A549 (cell line): ENCODE measurements around the gene RND2. TPM values are rescaled to one million over a fixed set of nuclear protein-coding genes. Genes with fewer than 3 reads are reported as not detected.
A peak's percentile ranks its signal among the peaks of the same experiment; 100 is the strongest.

Experiments
- ATAC-seq, 2 experiments: fragments of 200-7000 bp in 1 of 2; fragments of >200 bp in 1 of 2; cut with Nextera tagmentation in 1 of 2; cut with Tn5 transposase in 1 of 2; 3 replicates each; pipeline versions ENCODE4 v1.8.0 to v1.9.1; 2018 to 2020; ENCODE audit warnings: mild to moderate bottlenecking in 1 of 2, moderate library complexity in 1 of 2
- CTCF ChIA-PET: fragments of 300-600 bp; sonication (Branson Sonifier 250); formaldehyde crosslinking; extraction: SDS; loops from one replicate; lab custom pipeline; 2021; ENCODE audit warnings: antibody characterized with exemption, inconsistent platforms; lab: Yijun Ruan, JAX
- POLR2A ChIA-PET: fragments of 350-600 bp; formaldehyde crosslinking; extraction: SDS; loops from one replicate; lab custom pipeline; 2021; ENCODE audit warnings: antibody characterized with exemption, inconsistent platforms; lab: Yijun Ruan, JAX
- DNase-seq, 2 experiments: peaks; one replicate each; pipeline versions ENCODE4 v3.0.0 to v3.0.0-alpha.2; 2011 to 2016; ENCODE audit warnings: low read depth in 1 of 2, low spot score in 1 of 2
- FAIRE-seq: peaks from 2 replicates; lab custom pipeline; 2011; peaks lifted over from hg19 to GRCh38; lab: Jason Lieb, UNC
- H3K27ac ChIP-seq, 2 experiments: fragments of >200 bp; sonication (Bioruptor Twin); formaldehyde crosslinking; 3 replicates each; pipeline ENCODE4 v1.5.1; 2016 to 2017
- H3K4me1 ChIP-seq: fragments of >200 bp; sonication (Bioruptor Twin); formaldehyde crosslinking; 3 replicates; pipeline ENCODE4 v1.6.1; 2016
- H3K4me2 ChIP-seq: fragments of >200 bp; sonication (Bioruptor Twin); formaldehyde crosslinking; 3 replicates; pipeline ENCODE4 v1.6.1; 2016
- H3K4me3 ChIP-seq: fragments of >200 bp; sonication (Bioruptor Twin); formaldehyde crosslinking; 3 replicates; pipeline ENCODE4 v1.5.1; 2016
- H3K9me3 ChIP-seq: fragments of >200 bp; sonication (Bioruptor Twin); formaldehyde crosslinking; 3 replicates; pipeline ENCODE4 v1.6.1; 2016
- CBX8 ChIP-seq: fragments of 200-600 bp; sonication (generic); IDR thresholded peaks from 2 replicates; pipeline ENCODE4 v1.6.1; 2016
- FOSL2 ChIP-seq, 2 experiments: fragments of 450-650 bp in 1 of 2; fragments of >200 bp in 1 of 2; sonication (Bioruptor Twin) in 1 of 2; formaldehyde crosslinking; IDR thresholded peaks; 2 replicates each; pipeline versions ENCODE4 v1.5.0 to v1.6.1; 2016 to 2020; ENCODE audit warnings: mild to moderate bottlenecking in 1 of 2, moderate library complexity in 1 of 2
- FOXS1 ChIP-seq: fragments of 250-450 bp; sonication (Bioruptor Pico); IDR thresholded peaks from 2 replicates; pipeline ENCODE4 v1.5.0; 2020; ENCODE audit warnings: mild to moderate bottlenecking, moderate library complexity
- HEYL ChIP-seq: fragments of 250-450 bp; sonication (Bioruptor Pico); IDR thresholded peaks from 2 replicates; pipeline ENCODE4 v1.8.0; 2021; ENCODE audit warnings: mild to moderate bottlenecking, moderate library complexity
- HOXB5 ChIP-seq: fragments of 250-450 bp; sonication (Bioruptor Pico); IDR thresholded peaks from 2 replicates; pipeline ENCODE4 v1.5.0; 2020; ENCODE audit warnings: mild to moderate bottlenecking, moderate library complexity
- KDM5A ChIP-seq: fragments of 200-600 bp; sonication (generic); IDR thresholded peaks from 2 replicates; pipeline ENCODE4 v1.6.1; 2016; ENCODE audit warnings: antibody characterized with exemption, mild to moderate bottlenecking
- MYC ChIP-seq: IDR thresholded peaks from 2 replicates; pipeline ENCODE4 v1.6.1; 2012; ENCODE audit warnings: mild to moderate bottlenecking, inconsistent platforms, low read length, improper control_type of control experiment, borderline replicate concordance
- NFE2L2 ChIP-seq: fragments of 150-350 bp; conservative IDR thresholded peaks from 2 replicates; pipeline ENCODE4 v1.6.1; 2014; ENCODE audit warnings: low read length
- PHF8 ChIP-seq: fragments of 200-600 bp; sonication (generic); IDR thresholded peaks from 2 replicates; pipeline ENCODE4 v1.6.1; 2016; ENCODE audit warnings: low read depth, mild to moderate bottlenecking, antibody characterized with exemption, moderate library complexity, borderline replicate concordance
- RNF2 ChIP-seq: fragments of 200-600 bp; sonication (generic); IDR thresholded peaks from 2 replicates; pipeline ENCODE4 v1.6.1; 2016; ENCODE audit warnings: low read depth, mild to moderate bottlenecking, antibody characterized with exemption, moderate library complexity, borderline replicate concordance
- ZNF302 ChIP-seq: fragments of 250-450 bp; sonication (Bioruptor Pico); IDR thresholded peaks from 2 replicates; pipeline ENCODE4 v1.9.0; 2021; ENCODE audit warnings: inconsistent platforms, mild to moderate bottlenecking, moderate library complexity
- ZSCAN20 ChIP-seq: fragments of 250-450 bp; sonication (Bioruptor Pico); IDR thresholded peaks from 2 replicates; pipeline ENCODE4 v1.8.0; 2022; ENCODE audit warnings: mild to moderate bottlenecking, moderate library complexity
- WGBS: methylation state at CpG from one replicate; pipeline ENCODE4 v1.1.6; 2017; ENCODE audit errors: missing lambda C conversion rate; 5-methylcytosine and 5-hydroxymethylcytosine counted together
- polyA plus RNA-seq, 4 experiments: library from polyadenylated mRNA; depleted of rRNA in 3 of 4; stranded (reverse); fragments of >200 nt; fragmentation: RNase III in 1 of 4; extraction: RNeasy Plus Mini Kit Qiagen cat#74134 plus additional on column Dnase treatment in 1 of 4; gene quantifications; 2 replicates in 3 of 4; 3 replicates in 1 of 4; pipeline ENCODE4 v1.2.3, GENCODE V29; 2011 to 2017
- TF ChIP-seq, protein P1 (sequence below): fragments of >200 bp; sonication (Bioruptor Twin); formaldehyde crosslinking; IDR thresholded peaks from 3 replicates; pipeline ENCODE4 v1.5.1; 2016
- TF ChIP-seq, protein P2 (sequence below): fragments of 250-450 bp; sonication (Bioruptor Pico); IDR thresholded peaks from 2 replicates; pipeline ENCODE4 v1.5.0; 2021; ENCODE audit warnings: mild to moderate bottlenecking, moderate library complexity, borderline replicate concordance
- TF ChIP-seq, protein P3 (sequence below): fragments of 200-600 bp; sonication (generic); IDR thresholded peaks from 2 replicates; pipeline ENCODE4 v1.6.1; 2016; ENCODE audit warnings: antibody characterized with exemption, mild to moderate bottlenecking, moderate library complexity
- TF ChIP-seq, protein P4 (sequence below): IDR thresholded peaks from 2 replicates; pipeline ENCODE4 v1.6.1; 2012

Gene RND2
- polyA plus RNA-seq, 2 of the 4 experiments (the other 2 are of a cell fraction) = 0.19 to 0.28 TPM

DNA sequence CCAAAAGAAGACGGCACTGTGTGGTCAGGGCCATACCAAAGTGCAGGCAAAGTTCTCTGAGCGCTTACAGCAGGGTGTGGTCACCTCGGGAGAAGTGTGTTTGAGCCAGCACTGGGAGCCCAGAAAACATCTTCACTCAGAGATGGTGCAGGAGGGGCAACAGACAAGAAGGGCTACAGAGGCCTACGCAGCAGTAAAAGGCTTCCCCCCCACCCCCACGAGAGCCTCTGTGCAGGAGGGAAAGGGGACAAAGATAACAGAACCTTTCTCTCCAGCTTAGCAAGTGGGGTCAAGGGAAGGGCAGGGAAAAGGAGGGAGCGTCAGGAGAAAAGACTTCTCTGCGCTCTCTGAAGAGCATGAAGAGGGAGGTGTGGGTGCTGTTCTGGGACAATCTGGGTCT is 5.6 kb upstream of the RND2 start:
- DNase-seq = no peak
- no peak for FAIRE-seq
- no peak for ATAC-seq
- 44% methylated on average over 7 of the region's 7 CpGs for WGBS
- POLR2A ChIA-PET = interaction anchor here (6.0 kb wide), 1 partner anchor 21 kb away, joined by 40 read pairs; the partner anchor contains the start of gene RPL27
- H3K9me3 ChIP-seq = no peaks in the 10 kb centered on the region
- H3K4me1 ChIP-seq = peaks cover 29% of the 10 kb centered on the region
- H3K4me3 ChIP-seq = no peak overlapping the region
- peak overlapping the region; percentile 6 to 92; a peak in 4 of 6 replicates for H3K27ac ChIP-seq
- CTCF ChIA-PET = interaction anchor here (0.8 to 3.1 kb wide), 3 partner anchors 9 to 21 kb away, joined by 3 to 11 read pairs (median 3); partner anchors contain the start of gene RPL27
- no peak for TF ChIP-seq CBX8
- TF ChIP-seq, protein P1, sequence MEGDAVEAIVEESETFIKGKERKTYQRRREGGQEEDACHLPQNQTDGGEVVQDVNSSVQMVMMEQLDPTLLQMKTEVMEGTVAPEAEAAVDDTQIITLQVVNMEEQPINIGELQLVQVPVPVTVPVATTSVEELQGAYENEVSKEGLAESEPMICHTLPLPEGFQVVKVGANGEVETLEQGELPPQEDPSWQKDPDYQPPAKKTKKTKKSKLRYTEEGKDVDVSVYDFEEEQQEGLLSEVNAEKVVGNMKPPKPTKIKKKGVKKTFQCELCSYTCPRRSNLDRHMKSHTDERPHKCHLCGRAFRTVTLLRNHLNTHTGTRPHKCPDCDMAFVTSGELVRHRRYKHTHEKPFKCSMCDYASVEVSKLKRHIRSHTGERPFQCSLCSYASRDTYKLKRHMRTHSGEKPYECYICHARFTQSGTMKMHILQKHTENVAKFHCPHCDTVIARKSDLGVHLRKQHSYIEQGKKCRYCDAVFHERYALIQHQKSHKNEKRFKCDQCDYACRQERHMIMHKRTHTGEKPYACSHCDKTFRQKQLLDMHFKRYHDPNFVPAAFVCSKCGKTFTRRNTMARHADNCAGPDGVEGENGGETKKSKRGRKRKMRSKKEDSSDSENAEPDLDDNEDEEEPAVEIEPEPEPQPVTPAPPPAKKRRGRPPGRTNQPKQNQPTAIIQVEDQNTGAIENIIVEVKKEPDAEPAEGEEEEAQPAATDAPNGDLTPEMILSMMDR = no peak
- peak overlapping the region; percentile 98 for H3K4me2 ChIP-seq

DNA sequence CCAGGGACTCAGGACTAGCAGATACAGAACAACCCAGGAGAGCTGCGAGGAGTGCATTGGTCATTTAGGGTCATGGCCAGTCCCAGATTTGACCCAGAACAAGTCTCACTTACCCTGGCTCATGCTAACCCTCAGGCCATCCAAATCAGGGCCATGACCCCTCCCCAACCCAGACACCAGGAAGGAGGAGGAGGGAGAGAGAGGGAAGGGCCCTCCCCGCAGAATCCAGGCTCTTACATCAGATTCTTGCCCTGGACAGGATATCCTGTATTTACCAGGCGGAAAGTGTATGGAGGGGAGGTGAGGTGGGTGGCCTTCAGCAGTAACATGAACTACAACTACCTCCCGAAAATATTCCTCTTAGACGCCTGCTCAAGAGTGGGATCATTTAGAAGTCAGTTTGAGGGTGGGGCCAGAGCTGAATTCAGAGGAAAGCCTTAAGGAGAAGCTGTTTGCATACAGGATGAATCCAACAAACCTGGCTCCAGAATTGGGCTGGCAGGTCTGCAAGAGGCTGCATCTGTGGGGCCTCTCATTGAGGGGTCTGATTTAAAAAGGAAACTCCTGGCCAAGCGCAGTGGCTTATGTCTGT is 4.9 kb upstream of the RND2 start:
- ATAC-seq (no peak), FAIRE-seq (no peak), DNase-seq (no peak)
- no peak overlapping the region for H3K4me3 ChIP-seq
- H3K27ac ChIP-seq = peak overlapping the region; percentile 6 to 92; a peak in 4 of 6 replicates
- WGBS = 78% methylated on average over 5 of the region's 6 CpGs
- peaks cover 29% of the 10 kb centered on the region for H3K4me1 ChIP-seq
- CTCF ChIA-PET = interaction anchor here (1.0 to 3.1 kb wide), 4 partner anchors 7 to 22 kb away, joined by 3 to 11 read pairs (median 7); partner anchors contain the start of gene RPL27
- TF ChIP-seq NFE2L2 = no peak
- POLR2A ChIA-PET = interaction anchor here (1.1 to 6.0 kb wide), 3 partner anchors 13 to 296 kb away, joined by 3 to 40 read pairs (median 14); partner anchors contain the start of genes IFI35 and RPL27
- peak overlapping the region; percentile 98 for H3K4me2 ChIP-seq
- no peaks in the 10 kb centered on the region for H3K9me3 ChIP-seq

DNA sequence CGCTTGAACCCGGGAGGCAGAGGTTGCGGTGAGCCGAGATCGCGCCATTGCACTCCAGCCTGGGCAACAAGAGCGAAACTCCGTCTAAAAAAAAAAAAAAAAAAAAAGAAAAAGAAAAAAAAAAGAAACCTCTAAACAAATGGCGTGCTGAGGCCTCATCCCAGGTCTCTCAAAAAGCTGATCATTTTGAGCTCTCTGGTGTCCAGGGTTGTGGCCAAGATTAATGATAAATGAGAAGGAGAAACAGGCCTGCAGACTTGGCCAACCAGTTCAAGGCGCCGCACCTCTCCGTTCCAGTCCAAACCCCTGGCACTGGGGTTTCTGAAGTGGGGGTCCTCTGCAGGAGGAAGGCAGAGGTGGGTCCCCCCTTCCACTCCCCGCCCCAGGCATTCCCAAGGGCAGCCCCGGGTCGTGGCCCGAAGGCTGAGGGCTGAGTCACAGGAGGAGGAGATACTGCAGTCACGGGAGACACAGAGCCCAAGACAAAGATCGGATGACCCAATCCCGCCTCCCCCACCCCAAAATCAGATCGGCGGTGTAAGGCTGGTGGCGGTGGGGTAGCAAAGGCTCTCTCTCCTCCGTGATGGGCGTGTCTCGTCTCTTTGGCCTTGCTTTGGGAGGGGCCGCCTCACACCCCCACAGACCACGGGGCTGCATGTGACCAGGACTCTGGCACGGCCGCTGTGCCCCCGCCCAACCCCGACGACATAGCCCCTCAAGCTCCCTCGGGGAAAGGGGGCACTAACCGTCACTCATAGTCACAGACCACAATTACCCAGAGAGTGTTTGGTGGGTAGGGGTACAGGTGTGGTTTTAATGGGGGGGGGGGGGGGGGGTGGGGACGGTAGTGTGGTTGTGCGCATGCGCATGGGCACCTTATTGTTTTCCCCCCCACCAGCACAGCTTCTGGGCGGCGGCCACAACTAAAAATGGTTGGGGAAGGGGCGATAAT is 4.0 kb upstream of the RND2 start:
- Histone ChIP-seq H3K9me3 (no peaks in the 10 kb centered on the region), H3K4me2 (peak overlapping the region; percentile 98), H3K27ac (peak overlapping the region; percentile 91 to 92), H3K4me3 (peak overlapping the region; percentile 69), H3K4me1 (peaks cover 29% of the 10 kb centered on the region)
- FAIRE-seq (no peak), DNase-seq (peak; percentile 70 to 89), ATAC-seq (peak; percentile 49 to 58)
- POLR2A ChIA-PET = interaction anchor here (0.8 to 6.0 kb wide), 5 partner anchors 14 to 311 kb away, joined by 3 to 40 read pairs (median 7); partner anchors contain the start of genes IFI35 and RPL27
- CTCF ChIA-PET = interaction anchor here (0.6 to 3.1 kb wide), 7 partner anchors 8 to 551 kb away, joined by 3 to 11 read pairs (median 7); partner anchors contain the start of gene RPL27
- WGBS = 24% methylated on average over 39 of the region's 40 CpGs
- TF ChIP-seq RNF2 (no peak), HOXB5 (CRISPR knock-in tag) (0 out of 2 replicates have a peak, but pooled peaks have one; percentile 48), ZSCAN20 (CRISPR knock-in tag) (no peak), HEYL (CRISPR knock-in tag) (no peak), PHF8 (no peak), ZNF302 (CRISPR knock-in tag) (no peak), MYC (no peak), KDM5A (no peak), FOSL2 (IDR thresholded peaks at IDR 0.05) (no peak), FOSL2 (CRISPR knock-in tag; IDR thresholded peaks at IDR 0.05) (peak; percentile 81), FOXS1 (no peak)
- TF ChIP-seq, protein P1 = no peak
- TF ChIP-seq, protein P2, sequence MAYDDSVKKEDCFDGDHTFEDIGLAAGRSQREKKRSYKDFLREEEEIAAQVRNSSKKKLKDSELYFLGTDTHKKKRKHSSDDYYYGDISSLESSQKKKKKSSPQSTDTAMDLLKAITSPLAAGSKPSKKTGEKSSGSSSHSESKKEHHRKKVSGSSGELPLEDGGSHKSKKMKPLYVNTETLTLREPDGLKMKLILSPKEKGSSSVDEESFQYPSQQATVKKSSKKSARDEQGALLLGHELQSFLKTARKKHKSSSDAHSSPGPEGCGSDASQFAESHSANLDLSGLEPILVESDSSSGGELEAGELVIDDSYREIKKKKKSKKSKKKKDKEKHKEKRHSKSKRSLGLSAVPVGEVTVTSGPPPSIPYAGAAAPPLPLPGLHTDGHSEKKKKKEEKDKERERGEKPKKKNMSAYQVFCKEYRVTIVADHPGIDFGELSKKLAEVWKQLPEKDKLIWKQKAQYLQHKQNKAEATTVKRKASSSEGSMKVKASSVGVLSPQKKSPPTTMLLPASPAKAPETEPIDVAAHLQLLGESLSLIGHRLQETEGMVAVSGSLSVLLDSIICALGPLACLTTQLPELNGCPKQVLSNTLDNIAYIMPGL (CRISPR knock-in tag) = no peak
- TF ChIP-seq, protein P3, sequence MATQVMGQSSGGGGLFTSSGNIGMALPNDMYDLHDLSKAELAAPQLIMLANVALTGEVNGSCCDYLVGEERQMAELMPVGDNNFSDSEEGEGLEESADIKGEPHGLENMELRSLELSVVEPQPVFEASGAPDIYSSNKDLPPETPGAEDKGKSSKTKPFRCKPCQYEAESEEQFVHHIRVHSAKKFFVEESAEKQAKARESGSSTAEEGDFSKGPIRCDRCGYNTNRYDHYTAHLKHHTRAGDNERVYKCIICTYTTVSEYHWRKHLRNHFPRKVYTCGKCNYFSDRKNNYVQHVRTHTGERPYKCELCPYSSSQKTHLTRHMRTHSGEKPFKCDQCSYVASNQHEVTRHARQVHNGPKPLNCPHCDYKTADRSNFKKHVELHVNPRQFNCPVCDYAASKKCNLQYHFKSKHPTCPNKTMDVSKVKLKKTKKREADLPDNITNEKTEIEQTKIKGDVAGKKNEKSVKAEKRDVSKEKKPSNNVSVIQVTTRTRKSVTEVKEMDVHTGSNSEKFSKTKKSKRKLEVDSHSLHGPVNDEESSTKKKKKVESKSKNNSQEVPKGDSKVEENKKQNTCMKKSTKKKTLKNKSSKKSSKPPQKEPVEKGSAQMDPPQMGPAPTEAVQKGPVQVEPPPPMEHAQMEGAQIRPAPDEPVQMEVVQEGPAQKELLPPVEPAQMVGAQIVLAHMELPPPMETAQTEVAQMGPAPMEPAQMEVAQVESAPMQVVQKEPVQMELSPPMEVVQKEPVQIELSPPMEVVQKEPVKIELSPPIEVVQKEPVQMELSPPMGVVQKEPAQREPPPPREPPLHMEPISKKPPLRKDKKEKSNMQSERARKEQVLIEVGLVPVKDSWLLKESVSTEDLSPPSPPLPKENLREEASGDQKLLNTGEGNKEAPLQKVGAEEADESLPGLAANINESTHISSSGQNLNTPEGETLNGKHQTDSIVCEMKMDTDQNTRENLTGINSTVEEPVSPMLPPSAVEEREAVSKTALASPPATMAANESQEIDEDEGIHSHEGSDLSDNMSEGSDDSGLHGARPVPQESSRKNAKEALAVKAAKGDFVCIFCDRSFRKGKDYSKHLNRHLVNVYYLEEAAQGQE = no peak
- TF ChIP-seq, protein P4, sequence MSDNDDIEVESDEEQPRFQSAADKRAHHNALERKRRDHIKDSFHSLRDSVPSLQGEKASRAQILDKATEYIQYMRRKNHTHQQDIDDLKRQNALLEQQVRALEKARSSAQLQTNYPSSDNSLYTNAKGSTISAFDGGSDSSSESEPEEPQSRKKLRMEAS = peak; percentile 55; the same call in 1 of the 2 replicates
